Measurements from ENCODE around the gene TSPAN1. TPM values are rescaled to one million over a fixed set of nuclear protein-coding genes. Genes with fewer than 3 reads are reported as not detected.

Gene TSPAN1
- total RNA-seq, 1 experiment from 2014 or later: 26.1 TPM

- ChIA-PET CTCF (no interaction called here), POLR2A (interaction anchor here (0.5 to 0.6 kb wide), 2 partner anchors 43 to 118 kb away, joined by 5 to 10 read pairs; no protein-coding TSS in a partner anchor)
- Histone ChIP-seq H3K9me3 (ENCODE audit: control insufficient read depth, insufficient read depth, low read depth, low read length) (no peaks in the 10 kb centered on the region), H3K4me3 (ENCODE audit: low read depth in 2 of 2, low read length in 2 of 2) (peak overlapping the region; percentile 58 to 76), H3K27ac (ENCODE audit: low read length) (peak overlapping the region; percentile 67), H3K4me1 (ENCODE audit: control insufficient read depth, insufficient read depth, low read length) (peaks cover 12% of the 10 kb centered on the region), H3K36me3 (ENCODE audit: control insufficient read depth, insufficient read depth, low read length) (no peaks in the 10 kb centered on the region), H3K27me3 (ENCODE audit: control insufficient read depth, insufficient read depth, low read length) (no peaks in the 10 kb centered on the region)
- DNase-seq (ENCODE audit: low read depth, low spot score) (no peak), ATAC-seq (peak; percentile 3; the same call in 1 of the 2 replicates)
- BruUV-seq (replicated peaks): no TSS peak
- in situ Hi-C loops (cut with HindIII; ENCODE audit: low pct_unique_long_range_greater_than_20kb, low sequenced_read_pairs) (no loop called here), intact Hi-C loops (cut with micrococcal nuclease; ENCODE audit: unreplicated experiment) (no loop called here)
- TF ChIP-seq CTCF (IDR thresholded peaks at IDR 0.05) (no peak), TCF7L2 (IDR thresholded peaks at IDR 0.05; ENCODE audit: low read depth, low read length) (no peak), REST (IDR thresholded peaks at IDR 0.05; ENCODE audit: insufficient read depth in 1 of 2, low read depth in 2 of 2, low read length in 1 of 2) (no peak), SIN3A (IDR thresholded peaks at IDR 0.05; ENCODE audit: borderline replicate concordance, insufficient read depth, low read depth, low read length) (no peak), POLR2AphosphoS5 (IDR thresholded peaks at IDR 0.05; ENCODE audit: low read depth, low read length) (no peak)
Measured at GRCh38 chr1:46203738-46204405, 29.0 kb downstream of the TSPAN1 start.

- no peak for DNase-seq (ENCODE audit: low read depth, low spot score)
- ChIA-PET CTCF (no interaction called here), POLR2A (no interaction called here)
- ATAC-seq: no peak
- Histone ChIP-seq H3K4me1 (ENCODE audit: control insufficient read depth, insufficient read depth, low read length) (peaks cover 8% of the 10 kb centered on the region), H3K27me3 (ENCODE audit: control insufficient read depth, insufficient read depth, low read length) (no peaks in the 10 kb centered on the region), H3K27ac (ENCODE audit: low read length) (peak overlapping the region; percentile 67), H3K9me3 (ENCODE audit: control insufficient read depth, insufficient read depth, low read depth, low read length) (no peaks in the 10 kb centered on the region), H3K4me3 (ENCODE audit: low read depth in 2 of 2, low read length in 2 of 2) (peak overlapping the region; percentile 58 to 76), H3K36me3 (ENCODE audit: control insufficient read depth, insufficient read depth, low read length) (no peaks in the 10 kb centered on the region)
- intact Hi-C loops (cut with micrococcal nuclease; ENCODE audit: unreplicated experiment) (no loop called here), in situ Hi-C loops (cut with HindIII; ENCODE audit: low pct_unique_long_range_greater_than_20kb, low sequenced_read_pairs) (no loop called here)
- no TSS peak for BruUV-seq (replicated peaks)
- no peak for TF ChIP-seq SIN3A (IDR thresholded peaks at IDR 0.05; ENCODE audit: borderline replicate concordance, insufficient read depth, low read depth, low read length)
- no peak for TF ChIP-seq TCF7L2 (IDR thresholded peaks at IDR 0.05; ENCODE audit: low read depth, low read length)
- no peak for TF ChIP-seq CTCF (IDR thresholded peaks at IDR 0.05)
- no peak for TF ChIP-seq POLR2AphosphoS5 (IDR thresholded peaks at IDR 0.05; ENCODE audit: low read depth, low read length)
- no peak for TF ChIP-seq REST (IDR thresholded peaks at IDR 0.05; ENCODE audit: insufficient read depth in 1 of 2, low read depth in 2 of 2, low read length in 1 of 2)
Measured at GRCh38 chr1:46204406-46204742, 29.5 kb downstream of the TSPAN1 start.
